Chondrocyte (in vitro differentiated cells): Measurements from ENCODE around the gene LOXHD1. TPM values are rescaled to one million over a fixed set of nuclear protein-coding genes. Genes with fewer than 3 reads are reported as not detected.

ENCODE experiments used
- DNase-seq: peaks from one replicate; pipeline ENCODE4 v3.0.0; 2021; ENCODE audit warnings: mixed read lengths, low spot score
- H3K27ac Mint-ChIP-seq: one replicate; pipeline ENCODE4 v1.8.0; 2021; ENCODE audit warnings: mild to moderate bottlenecking, moderate library complexity, mixed read lengths; ENCODE audit not compliant: unreplicated experiment
- H3K27me3 Mint-ChIP-seq: 2 replicates; pipeline ENCODE4 v1.8.0; 2021; ENCODE audit warnings: low read depth, mixed read lengths
- H3K36me3 Mint-ChIP-seq: 2 replicates; pipeline ENCODE4 v1.8.0; 2021; ENCODE audit warnings: low read depth, mixed read lengths
- H3K4me1 Mint-ChIP-seq: 2 replicates; pipeline ENCODE4 v1.8.0; 2021; ENCODE audit warnings: low read depth, mild to moderate bottlenecking, mixed read lengths
- H3K4me3 Mint-ChIP-seq: one replicate; pipeline ENCODE4 v1.8.0; 2021; ENCODE audit warnings: mild to moderate bottlenecking, moderate library complexity, mixed read lengths; ENCODE audit not compliant: unreplicated experiment
- H3K9me3 Mint-ChIP-seq: 2 replicates; pipeline ENCODE4 v1.8.0; 2021; ENCODE audit warnings: low read depth, mixed read lengths
- CTCF ChIP-seq: fragments of 200-600 bp; sonication (generic); IDR thresholded peaks from 2 replicates; pipeline ENCODE4 v1.5.0; 2021; ENCODE audit warnings: antibody characterized with exemption, mild to moderate bottlenecking, moderate library complexity
- total RNA-seq: library from RNA; stranded (reverse); gene quantifications from 3 replicates; pipeline ENCODE4 v1.2.1, GENCODE V29; 2021

The LOXHD1 gene
- total RNA-seq, 1 donor from 2014 or later = not detected

- no peak overlapping the region for H3K27ac Mint-ChIP-seq
- H3K9me3 Mint-ChIP-seq = no peaks in the 10 kb centered on the region
- no peak for DNase-seq
- TF ChIP-seq CTCF = no peak
- H3K27me3 Mint-ChIP-seq = peaks cover 31% of the 10 kb centered on the region
- no peak overlapping the region for H3K4me3 Mint-ChIP-seq
- H3K4me1 Mint-ChIP-seq = peaks cover 7% of the 10 kb centered on the region
- H3K36me3 Mint-ChIP-seq = no peaks in the 10 kb centered on the region
These were observed 229.6 kb downstream of the LOXHD1 start for GRCh38 chr18:46427216-46427995.

Other genes starting within 250 kb of the LOXHD1 start
- gene ST8SIA5, start 99.8 kb upstream of the LOXHD1 start, total RNA-seq = 0.25 to 1.1 TPM (median 0.36 TPM) in 3 replicates